Measurements from ENCODE around the gene FAM50B.

FAM50B gene

DNA sequence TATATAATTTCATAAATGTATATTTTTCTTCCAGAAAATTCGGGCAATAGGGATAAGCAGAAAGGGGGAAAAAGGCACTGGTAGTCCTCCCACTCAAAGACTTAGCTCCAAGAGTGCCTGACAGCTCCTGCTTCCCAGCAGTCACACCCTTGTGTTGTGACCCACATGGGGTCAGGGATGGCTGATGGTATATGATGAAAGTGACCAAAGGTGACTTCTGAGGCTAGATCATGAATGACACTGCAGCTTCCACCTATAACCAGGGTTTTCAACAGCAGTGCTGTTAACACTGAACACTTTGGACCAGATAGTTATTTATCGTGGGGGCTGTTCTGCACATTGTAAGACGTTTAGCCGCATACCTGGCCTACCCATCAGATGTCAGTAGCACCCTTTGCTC is 22.3 kb downstream of the FAM50B start:
- DNase-seq (ENCODE audit: low read depth), result no peak
- no peak overlapping the region for H3K4me3 ChIP-seq (ENCODE audit: low read depth, low read length)
- TF ChIP-seq, protein P1, sequence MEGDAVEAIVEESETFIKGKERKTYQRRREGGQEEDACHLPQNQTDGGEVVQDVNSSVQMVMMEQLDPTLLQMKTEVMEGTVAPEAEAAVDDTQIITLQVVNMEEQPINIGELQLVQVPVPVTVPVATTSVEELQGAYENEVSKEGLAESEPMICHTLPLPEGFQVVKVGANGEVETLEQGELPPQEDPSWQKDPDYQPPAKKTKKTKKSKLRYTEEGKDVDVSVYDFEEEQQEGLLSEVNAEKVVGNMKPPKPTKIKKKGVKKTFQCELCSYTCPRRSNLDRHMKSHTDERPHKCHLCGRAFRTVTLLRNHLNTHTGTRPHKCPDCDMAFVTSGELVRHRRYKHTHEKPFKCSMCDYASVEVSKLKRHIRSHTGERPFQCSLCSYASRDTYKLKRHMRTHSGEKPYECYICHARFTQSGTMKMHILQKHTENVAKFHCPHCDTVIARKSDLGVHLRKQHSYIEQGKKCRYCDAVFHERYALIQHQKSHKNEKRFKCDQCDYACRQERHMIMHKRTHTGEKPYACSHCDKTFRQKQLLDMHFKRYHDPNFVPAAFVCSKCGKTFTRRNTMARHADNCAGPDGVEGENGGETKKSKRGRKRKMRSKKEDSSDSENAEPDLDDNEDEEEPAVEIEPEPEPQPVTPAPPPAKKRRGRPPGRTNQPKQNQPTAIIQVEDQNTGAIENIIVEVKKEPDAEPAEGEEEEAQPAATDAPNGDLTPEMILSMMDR (IDR thresholded peaks at IDR 0.05; ENCODE audit: low read depth, low read length, missing control alignments), result no peak

DNA sequence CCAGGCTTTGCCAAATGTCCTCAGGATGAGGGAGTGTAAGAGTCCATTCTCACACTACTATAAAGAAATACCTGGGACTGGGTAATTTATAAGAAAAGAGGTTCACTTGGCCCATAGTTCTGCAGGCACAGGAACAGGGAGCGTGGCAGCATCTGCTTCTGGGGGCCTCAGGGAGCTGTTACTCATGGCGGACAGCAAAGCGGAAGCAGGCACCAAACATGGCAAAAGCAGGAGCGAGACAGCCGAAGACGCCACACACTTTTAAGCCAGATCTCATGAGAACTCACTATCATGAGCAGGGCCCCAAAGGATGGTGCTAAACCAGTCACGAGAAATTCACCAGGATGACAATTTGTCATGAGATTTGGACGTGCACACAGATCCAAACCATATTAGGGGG is 22.8 kb downstream of the FAM50B start:
- TF ChIP-seq, protein P1 (IDR thresholded peaks at IDR 0.05; ENCODE audit: low read depth, low read length, missing control alignments), result no peak
- no peak for DNase-seq (ENCODE audit: low read depth)
- H3K4me3 ChIP-seq (ENCODE audit: low read depth, low read length), result no peak overlapping the region

DNA sequence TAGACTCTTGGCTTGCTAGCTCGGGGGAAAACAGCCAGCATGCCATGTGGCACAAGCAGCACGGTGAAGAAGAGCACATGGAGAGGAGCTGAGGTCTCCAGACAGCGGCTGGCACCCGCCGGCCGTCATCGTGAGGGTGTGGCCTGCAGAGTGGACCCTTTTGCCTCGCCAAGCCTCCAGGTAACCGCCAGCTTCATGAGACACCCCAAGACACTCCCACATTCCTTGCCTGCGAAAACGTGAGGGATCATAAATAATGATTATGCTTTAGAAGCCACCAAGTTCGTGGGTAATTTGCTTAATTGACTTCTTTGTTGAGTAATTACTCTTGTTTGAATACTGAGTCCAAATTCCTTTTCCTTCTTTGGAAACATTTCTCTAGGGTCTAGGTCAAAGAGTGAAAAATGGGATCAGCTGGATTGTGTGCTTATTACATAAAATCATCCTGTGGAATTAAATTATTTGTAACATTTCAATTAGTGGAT is 23.2 kb downstream of the FAM50B start:
- TF ChIP-seq, protein P1 (IDR thresholded peaks at IDR 0.05; ENCODE audit: low read depth, low read length, missing control alignments), result no peak
- DNase-seq (ENCODE audit: low read depth), result no peak
- H3K4me3 ChIP-seq (ENCODE audit: low read depth, low read length), result no peak overlapping the region

DNA sequence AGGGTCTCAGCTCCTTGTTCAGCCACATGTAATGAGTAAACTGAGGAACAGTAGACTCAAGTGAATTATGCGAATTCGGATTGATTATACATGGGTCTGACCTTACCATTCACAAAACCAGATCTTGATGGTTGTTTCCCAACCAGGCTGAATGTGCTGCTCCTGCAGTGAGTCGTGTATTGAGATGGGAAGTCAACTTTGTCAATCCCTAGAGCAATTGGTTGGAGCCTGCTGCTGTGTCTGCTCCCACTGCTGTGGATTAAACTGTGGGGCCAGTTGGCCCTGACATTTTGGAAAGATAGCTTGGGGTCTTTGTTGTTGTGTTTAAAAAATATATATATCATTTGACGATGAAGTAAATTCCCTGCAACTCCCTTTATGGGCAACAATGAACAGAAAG is 23.9 kb downstream of the FAM50B start:
- TF ChIP-seq, protein P1 (IDR thresholded peaks at IDR 0.05; ENCODE audit: low read depth, low read length, missing control alignments), result no peak

DNA sequence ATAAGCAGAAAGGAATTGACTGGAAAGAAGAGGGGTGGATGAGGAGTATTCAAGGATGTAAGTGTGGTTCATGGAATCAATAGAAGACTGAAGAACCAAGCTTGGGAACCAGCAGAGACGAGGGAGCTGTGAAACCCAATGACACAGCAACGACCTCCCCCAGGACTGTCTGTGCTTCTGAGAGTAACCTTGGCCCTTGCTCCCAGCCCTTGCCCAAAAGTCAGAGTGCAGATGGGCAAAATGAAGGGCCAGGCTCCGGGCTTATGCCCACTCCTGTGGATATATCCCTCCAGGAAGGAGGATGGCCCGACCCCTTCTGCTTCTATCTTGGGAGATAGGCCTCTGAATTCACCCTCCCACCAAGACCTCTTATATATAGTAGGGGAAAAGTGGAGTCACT is 24.9 kb downstream of the FAM50B start:
- DNase-seq (ENCODE audit: low read depth), result no peak
- no peak overlapping the region for H3K4me3 ChIP-seq (ENCODE audit: low read depth, low read length)
- TF ChIP-seq, protein P1 (IDR thresholded peaks at IDR 0.05; ENCODE audit: low read depth, low read length, missing control alignments), result no peak

More for the DNA sequence above, 23.9 kb downstream of the FAM50B start:
- no peak for DNase-seq (ENCODE audit: low read depth)
- H3K4me3 ChIP-seq (ENCODE audit: low read depth, low read length), result no peak overlapping the region

DNA sequence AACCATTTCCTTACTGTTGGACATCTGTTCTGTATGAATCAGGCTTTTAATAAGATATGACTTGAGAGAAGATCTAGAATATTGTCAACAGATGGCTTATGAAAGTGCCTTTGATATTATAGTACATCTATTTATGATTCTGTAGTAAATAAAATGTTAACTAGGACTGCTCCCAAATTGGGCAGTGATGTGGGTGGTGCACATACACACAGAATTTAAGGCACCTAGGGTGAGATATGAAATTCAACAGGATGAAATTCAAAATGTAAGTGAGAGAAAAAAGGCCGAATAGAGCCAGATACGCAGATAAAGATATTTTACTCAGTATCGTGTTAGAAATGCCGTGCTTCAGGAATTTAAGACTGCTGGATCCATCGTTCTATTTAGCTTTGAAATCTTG is 26.3 kb downstream of the FAM50B start:
- no peak for DNase-seq (ENCODE audit: low read depth)
- TF ChIP-seq, protein P1 (IDR thresholded peaks at IDR 0.05; ENCODE audit: low read depth, low read length, missing control alignments), result no peak
- H3K4me3 ChIP-seq (ENCODE audit: low read depth, low read length), result no peak overlapping the region

DNA sequence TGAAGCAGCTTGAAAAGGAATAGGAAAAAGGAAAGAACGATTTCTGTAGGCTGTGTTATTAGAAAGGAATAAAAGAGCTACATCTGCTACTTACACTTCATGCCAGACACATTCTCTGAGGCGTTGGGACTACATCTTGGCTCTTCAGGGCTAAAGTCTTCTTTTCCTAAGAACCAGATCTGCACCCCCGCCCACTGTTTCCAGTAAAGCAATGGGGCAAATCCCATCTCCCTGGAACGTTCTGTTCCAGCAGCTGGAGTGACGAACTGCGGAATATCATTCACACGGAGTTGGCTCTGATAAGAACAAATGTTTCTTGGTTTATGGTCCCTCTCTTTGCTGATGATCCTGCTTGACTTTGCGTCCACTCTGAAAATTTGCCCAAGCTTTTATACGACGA is 26.9 kb downstream of the FAM50B start:
- DNase-seq (ENCODE audit: low read depth), result no peak
- TF ChIP-seq, protein P1 (IDR thresholded peaks at IDR 0.05; ENCODE audit: low read depth, low read length, missing control alignments), result no peak
- H3K4me3 ChIP-seq (ENCODE audit: low read depth, low read length), result no peak overlapping the region

All from GM12864 (cell line).